ENCODE measurements around the gene C8G. TPM values are rescaled to one million over a fixed set of nuclear protein-coding genes. Genes with fewer than 3 reads are reported as not detected.

C8G gene
- total RNA-seq, 1 donor from 2014 or later = 1.6 TPM

DNA sequence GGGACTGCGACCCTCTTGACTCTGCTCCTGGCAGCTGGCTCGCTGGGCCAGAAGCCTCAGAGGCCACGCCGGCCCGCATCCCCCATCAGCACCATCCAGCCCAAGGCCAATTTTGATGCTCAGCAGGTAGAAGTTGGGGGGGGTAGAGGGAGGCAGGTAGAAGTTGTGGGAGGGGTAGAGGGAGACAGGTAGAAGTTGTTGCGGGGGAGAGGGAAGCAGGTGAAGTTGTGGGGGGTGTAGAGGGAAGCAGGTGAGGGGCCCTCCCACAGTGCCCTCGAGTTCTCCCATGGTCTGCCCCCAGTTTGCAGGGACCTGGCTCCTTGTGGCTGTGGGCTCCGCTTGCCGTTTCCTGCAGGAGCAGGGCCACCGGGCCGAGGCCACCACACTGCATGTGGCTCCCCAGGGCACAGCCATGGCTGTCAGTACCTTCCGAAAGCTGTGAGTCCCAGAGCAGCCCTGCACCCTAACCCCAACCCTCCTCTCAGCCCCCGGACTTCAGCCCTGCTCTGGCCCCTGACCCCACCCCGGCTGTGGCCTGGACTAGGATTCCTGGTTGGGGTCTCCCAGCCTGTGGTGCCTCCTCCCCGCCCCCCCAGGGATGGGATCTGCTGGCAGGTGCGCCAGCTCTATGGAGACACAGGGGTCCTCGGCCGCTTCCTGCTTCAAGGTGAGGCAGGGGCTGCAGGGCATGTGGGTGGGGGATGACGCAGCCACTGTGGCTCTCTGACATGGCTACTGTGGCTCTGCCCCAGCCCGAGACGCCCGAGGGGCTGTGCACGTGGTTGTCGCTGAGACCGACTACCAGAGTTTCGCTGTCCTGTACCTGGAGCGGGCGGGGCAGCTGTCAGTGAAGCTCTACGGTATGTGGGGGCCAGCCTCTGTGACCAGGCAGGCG is 537 bp downstream of the C8G start:
- Histone ChIP-seq H3K79me2 (ENCODE audit: insufficient read depth, low read length) (peaks cover 37% of the 10 kb centered on the region), H3K27ac (ENCODE audit: low read depth, low read length) (no peak overlapping the region), H3K4me2 (ENCODE audit: low read length) (no peak overlapping the region), H3K4me3 (ENCODE audit: insufficient read depth, low read depth, low read length) (no peak overlapping the region), H3K4me1 (ENCODE audit: insufficient read depth, low read length) (peaks cover 15% of the 10 kb centered on the region), H3K9ac (ENCODE audit: low read length) (no peak overlapping the region), H3K9me3 (ENCODE audit: insufficient read depth, low read depth, low read length) (no peaks in the 10 kb centered on the region), H3K27me3 (ENCODE audit: insufficient read depth, low read length) (no peaks in the 10 kb centered on the region), H2AFZ (ENCODE audit: low read depth, low read length) (no peak overlapping the region), H3K36me3 (ENCODE audit: insufficient read depth, low read length) (no peaks in the 10 kb centered on the region), H4K20me1 (ENCODE audit: insufficient read depth, low read length) (peaks cover 26% of the 10 kb centered on the region)
- Mint-ChIP-seq H3K27ac (ENCODE audit: unreplicated experiment) (no peak overlapping the region), H3K27me3 (ENCODE audit: low read depth, unreplicated experiment) (no peaks in the 10 kb centered on the region), H3K9me3 (ENCODE audit: unreplicated experiment) (no peaks in the 10 kb centered on the region), H3K4me1 (ENCODE audit: low read depth, unreplicated experiment) (no peaks in the 10 kb centered on the region), H3K4me3 (ENCODE audit: unreplicated experiment) (peak overlapping the region; percentile 72), H3K36me3 (ENCODE audit: low read depth, unreplicated experiment) (no peaks in the 10 kb centered on the region)
- TF ChIP-seq, protein P1, sequence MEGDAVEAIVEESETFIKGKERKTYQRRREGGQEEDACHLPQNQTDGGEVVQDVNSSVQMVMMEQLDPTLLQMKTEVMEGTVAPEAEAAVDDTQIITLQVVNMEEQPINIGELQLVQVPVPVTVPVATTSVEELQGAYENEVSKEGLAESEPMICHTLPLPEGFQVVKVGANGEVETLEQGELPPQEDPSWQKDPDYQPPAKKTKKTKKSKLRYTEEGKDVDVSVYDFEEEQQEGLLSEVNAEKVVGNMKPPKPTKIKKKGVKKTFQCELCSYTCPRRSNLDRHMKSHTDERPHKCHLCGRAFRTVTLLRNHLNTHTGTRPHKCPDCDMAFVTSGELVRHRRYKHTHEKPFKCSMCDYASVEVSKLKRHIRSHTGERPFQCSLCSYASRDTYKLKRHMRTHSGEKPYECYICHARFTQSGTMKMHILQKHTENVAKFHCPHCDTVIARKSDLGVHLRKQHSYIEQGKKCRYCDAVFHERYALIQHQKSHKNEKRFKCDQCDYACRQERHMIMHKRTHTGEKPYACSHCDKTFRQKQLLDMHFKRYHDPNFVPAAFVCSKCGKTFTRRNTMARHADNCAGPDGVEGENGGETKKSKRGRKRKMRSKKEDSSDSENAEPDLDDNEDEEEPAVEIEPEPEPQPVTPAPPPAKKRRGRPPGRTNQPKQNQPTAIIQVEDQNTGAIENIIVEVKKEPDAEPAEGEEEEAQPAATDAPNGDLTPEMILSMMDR (IDR thresholded peaks at IDR 0.05; ENCODE audit: insufficient read depth, low read depth, low read length) = no peak
- no peak for TF ChIP-seq EZH2 (IDR thresholded peaks at IDR 0.05; ENCODE audit: insufficient read depth, low read length)
- no peak for DNase-seq (ENCODE audit: low read depth)
- FAIRE-seq = no peak

GRCh38 chr9:136946228-136947027 is 1.4 kb downstream of the C8G start:
- Mint-ChIP-seq H3K36me3 (ENCODE audit: low read depth, unreplicated experiment) (no peaks in the 10 kb centered on the region), H3K9me3 (ENCODE audit: unreplicated experiment) (no peaks in the 10 kb centered on the region), H3K27me3 (ENCODE audit: low read depth, unreplicated experiment) (no peaks in the 10 kb centered on the region), H3K4me3 (ENCODE audit: unreplicated experiment) (no peak overlapping the region), H3K27ac (ENCODE audit: unreplicated experiment) (no peak overlapping the region), H3K4me1 (ENCODE audit: low read depth, unreplicated experiment) (no peaks in the 10 kb centered on the region)
- H3K79me2 ChIP-seq (ENCODE audit: insufficient read depth, low read length) = peaks cover 29% of the 10 kb centered on the region
- no peak overlapping the region for H3K4me2 ChIP-seq (ENCODE audit: low read length)
- no peak overlapping the region for H2AFZ ChIP-seq (ENCODE audit: low read depth, low read length)
- no peaks in the 10 kb centered on the region for H3K27me3 ChIP-seq (ENCODE audit: insufficient read depth, low read length)
- H3K9ac ChIP-seq (ENCODE audit: low read length) = no peak overlapping the region
- FAIRE-seq (no peak), DNase-seq (ENCODE audit: low read depth) (no peak)
- no peak overlapping the region for H3K4me3 ChIP-seq (ENCODE audit: insufficient read depth, low read depth, low read length)
- peaks cover 19% of the 10 kb centered on the region for H4K20me1 ChIP-seq (ENCODE audit: insufficient read depth, low read length)
- H3K4me1 ChIP-seq (ENCODE audit: insufficient read depth, low read length) = peaks cover 16% of the 10 kb centered on the region
- H3K9me3 ChIP-seq (ENCODE audit: insufficient read depth, low read depth, low read length) = no peaks in the 10 kb centered on the region
- no peaks in the 10 kb centered on the region for H3K36me3 ChIP-seq (ENCODE audit: insufficient read depth, low read length)
- H3K27ac ChIP-seq (ENCODE audit: low read depth, low read length) = no peak overlapping the region
- TF ChIP-seq, protein P1 (IDR thresholded peaks at IDR 0.05; ENCODE audit: insufficient read depth, low read depth, low read length) = no peak
- TF ChIP-seq EZH2 (IDR thresholded peaks at IDR 0.05; ENCODE audit: insufficient read depth, low read length) = no peak
